ENCODE data around the gene TTC29. TPM values are rescaled to one million over a fixed set of nuclear protein-coding genes. Genes with fewer than 3 reads are reported as not detected.

Gene TTC29
- total and polyA plus RNA-seq, 9 of the 15 experiments (the other 6 are each of a cell fraction or from before 2014, with no cell fraction given), result 0.04 TPM; not detected in 8

GRCh38 chr4:146959692-146960091, 14.0 kb upstream of the TTC29 start:
- intact Hi-C loops (cut with micrococcal nuclease), result no loop called here

DNA sequence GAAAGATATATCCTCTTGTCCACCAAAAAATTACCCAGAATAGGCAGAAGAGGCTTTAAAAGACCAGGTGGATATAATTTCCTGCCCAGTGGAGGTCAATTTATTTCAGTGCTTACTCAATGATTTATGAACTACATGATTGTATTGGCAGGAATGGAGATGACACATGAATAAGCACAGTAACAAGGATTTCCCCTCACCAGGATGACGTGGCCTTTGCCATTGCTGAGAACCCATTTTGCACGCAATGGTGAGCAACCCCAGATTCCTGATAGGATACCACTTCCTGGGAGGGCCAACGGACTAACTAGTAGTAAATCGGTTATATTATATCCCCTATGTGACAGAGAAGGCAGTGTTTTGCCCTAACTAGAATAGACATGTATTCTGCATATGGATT, 11.6 kb upstream of the TTC29 start:
- BruUV-seq (replicated peaks), result no TSS peak
- no peak overlapping the region for H3K9ac ChIP-seq (ENCODE audit: insufficient read depth in 1 of 2, low read depth in 2 of 2, low read length in 2 of 2)
- no peaks in the 10 kb centered on the region for H3K79me2 ChIP-seq (ENCODE audit: control insufficient read depth, insufficient read depth, low read length)
- no peak for FAIRE-seq
- H3K9me3 ChIP-seq (replicated peaks; ENCODE audit: control insufficient read depth, insufficient read depth, low read depth, low read length), result no peaks in the 10 kb centered on the region
- TF ChIP-seq CHD2 (IDR thresholded peaks at IDR 0.05; ENCODE audit: low read depth, low read length), result no peak
- TF ChIP-seq MCM3 (IDR thresholded peaks at IDR 0.05), result no peak
- TF ChIP-seq CBX1 (IDR thresholded peaks at IDR 0.05; ENCODE audit: low read depth), result no peak
- H3K4me2 ChIP-seq (ENCODE audit: insufficient read depth, low read length), result no peak overlapping the region
- in situ Hi-C loops (cut with MboI), result no loop called here
- no peak overlapping the region for H3K27ac ChIP-seq (ENCODE audit: extremely low read depth, low read depth, low read length)
- H2AFZ ChIP-seq (ENCODE audit: low read depth, low read length), result no peak overlapping the region
- POLR2A ChIA-PET, result no interaction called here
- no peaks in the 10 kb centered on the region for H3K4me1 ChIP-seq (replicated peaks in 1 of 2; ENCODE audit: control insufficient read depth in 2 of 2, insufficient read depth in 2 of 2, low read length in 2 of 2)
- H4K20me1 ChIP-seq (replicated peaks; ENCODE audit: control insufficient read depth, insufficient read depth, low read length), result no peaks in the 10 kb centered on the region
- H3K27me3 ChIP-seq (ENCODE audit: control insufficient read depth in 2 of 2, insufficient read depth in 2 of 2, low read length in 2 of 2), result no peaks in the 10 kb centered on the region; a peak in 1 of 5 replicates
- no peaks in the 10 kb centered on the region for H3K9me1 ChIP-seq (ENCODE audit: control insufficient read depth, insufficient read depth, low read length)
- intact Hi-C loops (cut with micrococcal nuclease), result no loop called here
- 0% methylated on average over 4 of the region's 4 CpGs for WGBS (ENCODE audit: insufficient coverage, low coverage, missing lambda C conversion rate)
- ATAC-seq, result no peak
- H3K4me3 ChIP-seq, result no peak overlapping the region
- CTCF ChIA-PET (ENCODE audit: low intra/inter-chr PET ratio), result no interaction called here
- no peaks in the 10 kb centered on the region for H3K36me3 ChIP-seq (ENCODE audit: control insufficient read depth, insufficient read depth, low read length)
- DNase-seq (ENCODE audit: extremely low read depth in 1 of 4, low spot score in 3 of 4), result no peak

More at GRCh38 chr4:146959692-146960091, 14.0 kb upstream of the TTC29 start:
- Histone ChIP-seq H3K27me3 (ENCODE audit: control insufficient read depth in 2 of 2, insufficient read depth in 2 of 2, low read length in 2 of 2) (no peaks in the 10 kb centered on the region; a peak in 1 of 5 replicates), H4K20me1 (replicated peaks; ENCODE audit: control insufficient read depth, insufficient read depth, low read length) (no peaks in the 10 kb centered on the region), H3K4me2 (ENCODE audit: insufficient read depth, low read length) (no peak overlapping the region), H3K27ac (ENCODE audit: extremely low read depth, low read depth, low read length) (no peak overlapping the region), H3K9me1 (ENCODE audit: control insufficient read depth, insufficient read depth, low read length) (no peaks in the 10 kb centered on the region), H3K79me2 (ENCODE audit: control insufficient read depth, insufficient read depth, low read length) (no peaks in the 10 kb centered on the region), H2AFZ (ENCODE audit: low read depth, low read length) (no peak overlapping the region), H3K4me3 (no peak overlapping the region), H3K4me1 (replicated peaks in 1 of 2; ENCODE audit: control insufficient read depth in 2 of 2, insufficient read depth in 2 of 2, low read length in 2 of 2) (no peaks in the 10 kb centered on the region), H3K9me3 (replicated peaks; ENCODE audit: control insufficient read depth, insufficient read depth, low read depth, low read length) (no peaks in the 10 kb centered on the region), H3K36me3 (ENCODE audit: control insufficient read depth, insufficient read depth, low read length) (no peaks in the 10 kb centered on the region), H3K9ac (ENCODE audit: insufficient read depth in 1 of 2, low read depth in 2 of 2, low read length in 2 of 2) (no peak overlapping the region)
- TF ChIP-seq KDM5B (IDR thresholded peaks at IDR 0.05; ENCODE audit: insufficient replicate concordance, low read depth, low read length) (no peak), NFIC (IDR thresholded peaks at IDR 0.05) (peak; percentile 75)
- ATAC-seq (no peak), FAIRE-seq (no peak), DNase-seq (ENCODE audit: extremely low read depth in 1 of 4, low spot score in 3 of 4) (no peak)
- ChIA-PET CTCF (ENCODE audit: low intra/inter-chr PET ratio) (no interaction called here), POLR2A (no interaction called here)
- no TSS peak for BruUV-seq (replicated peaks)
- 0% methylated on average over 1 of the region's 1 CpG for WGBS (ENCODE audit: insufficient coverage, low coverage, missing lambda C conversion rate)
- in situ Hi-C loops (cut with MboI), result no loop called here
